Uterus (tissue), 4 donors: ENCODE data around the gene TSFM. TPM values are rescaled to one million over a fixed set of nuclear protein-coding genes. Genes with fewer than 3 reads are reported as not detected.

Experiments used
- DNase-seq, 2 donors: peaks; one replicate each; pipeline ENCODE4 v3.0.0-alpha.2; 2019 to 2020
- H3K27ac ChIP-seq, 2 donors: fragments of 200-600 bp; sonication (generic); 1 replicate in 1 of 2; 2 replicates in 1 of 2; pipeline ENCODE4 v1.5.1; 2016 to 2018
- H3K27me3 ChIP-seq, 2 donors: fragments of 200-600 bp; sonication (generic); one replicate each; pipeline ENCODE4 v1.5.1; 2018 to 2019; ENCODE audit warnings: control low read depth in 1 of 2
- H3K36me3 ChIP-seq, 2 donors: fragments of 200-600 bp; sonication (generic); one replicate each; pipeline ENCODE4 v1.5.1; 2019; ENCODE audit warnings: control low read depth in 1 of 2
- H3K4me1 ChIP-seq, 2 donors: fragments of 200-600 bp; sonication (generic); one replicate each; pipeline ENCODE4 v1.5.1; 2018 to 2019; ENCODE audit warnings: control low read depth in 1 of 2
- H3K4me3 ChIP-seq, 2 donors: fragments of 200-600 bp; sonication (generic); 1 replicate in 1 of 2; 2 replicates in 1 of 2; pipeline ENCODE4 v1.5.1; 2018 to 2019; ENCODE audit warnings: mild to moderate bottlenecking in 1 of 2
- H3K9me3 ChIP-seq, 2 donors: fragments of 200-600 bp; sonication (generic); one replicate each; pipeline ENCODE4 v1.5.1; 2019; ENCODE audit warnings: control low read depth in 1 of 2
- POLR2A ChIP-seq, 2 donors: fragments of 450-650 bp; IDR thresholded peaks; one replicate each; pipeline ENCODE4 v1.6.1; 2016; ENCODE audit warnings: antibody characterized with exemption in 2 of 2, mild to moderate bottlenecking in 1 of 2, moderate library complexity in 1 of 2
- intact Hi-C: fragments of 100-400 bp; cut with DNase I; formaldehyde crosslinking; loops from one replicate; pipeline ENCODE4 v1.15.1; 2023; ENCODE audit warnings: low total_unique reads
- total RNA-seq, 4 donors: library from RNA; depleted of rRNA in 3 of 4; stranded (reverse); fragments of >200 nt in 3 of 4; gene quantifications; one replicate each; pipeline versions ENCODE4 v1.1.0 to v1.2.4, GENCODE V29; 2014 to 2023
- TF ChIP-seq, protein P1 (sequence below), 4 experiments: fragments of 200-600 bp in 2 of 4; fragments of 450-650 bp in 2 of 4; sonication (generic) in 2 of 4; IDR thresholded peaks; one replicate each; pipeline ENCODE4 v1.5.1; 2016 to 2019; ENCODE audit warnings: antibody characterized with exemption in 4 of 4, mild to moderate bottlenecking in 2 of 4, moderate library complexity in 1 of 4
- donor health status: DM: yes; HTN: yes; CAD: no.

TSFM gene
- total RNA-seq, 4 donors from 2014 or later = 8.2 to 22.3 (median 16.7) TPM

GRCh38 chr12:57826400-57826799 is 43.8 kb downstream of the TSFM start:
- H3K4me3 ChIP-seq = no peak overlapping the region
- no peaks in the 10 kb centered on the region for H3K36me3 ChIP-seq
- H3K27me3 ChIP-seq = no peaks in the 10 kb centered on the region
- peaks cover 0 to 22% of the 10 kb centered on the region in 2 donors for H3K4me1 ChIP-seq
- H3K9me3 ChIP-seq = no peaks in the 10 kb centered on the region
- intact Hi-C loops = no loop called here
- DNase-seq = no peak
- peak overlapping the region in 1 of 2 donors; percentile 26 for H3K27ac ChIP-seq
- TF ChIP-seq POLR2A (IDR thresholded peaks at IDR 0.05) = no peak
- TF ChIP-seq, protein P1, sequence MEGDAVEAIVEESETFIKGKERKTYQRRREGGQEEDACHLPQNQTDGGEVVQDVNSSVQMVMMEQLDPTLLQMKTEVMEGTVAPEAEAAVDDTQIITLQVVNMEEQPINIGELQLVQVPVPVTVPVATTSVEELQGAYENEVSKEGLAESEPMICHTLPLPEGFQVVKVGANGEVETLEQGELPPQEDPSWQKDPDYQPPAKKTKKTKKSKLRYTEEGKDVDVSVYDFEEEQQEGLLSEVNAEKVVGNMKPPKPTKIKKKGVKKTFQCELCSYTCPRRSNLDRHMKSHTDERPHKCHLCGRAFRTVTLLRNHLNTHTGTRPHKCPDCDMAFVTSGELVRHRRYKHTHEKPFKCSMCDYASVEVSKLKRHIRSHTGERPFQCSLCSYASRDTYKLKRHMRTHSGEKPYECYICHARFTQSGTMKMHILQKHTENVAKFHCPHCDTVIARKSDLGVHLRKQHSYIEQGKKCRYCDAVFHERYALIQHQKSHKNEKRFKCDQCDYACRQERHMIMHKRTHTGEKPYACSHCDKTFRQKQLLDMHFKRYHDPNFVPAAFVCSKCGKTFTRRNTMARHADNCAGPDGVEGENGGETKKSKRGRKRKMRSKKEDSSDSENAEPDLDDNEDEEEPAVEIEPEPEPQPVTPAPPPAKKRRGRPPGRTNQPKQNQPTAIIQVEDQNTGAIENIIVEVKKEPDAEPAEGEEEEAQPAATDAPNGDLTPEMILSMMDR (IDR thresholded peaks at IDR 0.05) = no peak

GRCh38 chr12:57826966-57827365 is 44.4 kb downstream of the TSFM start:
- intact Hi-C loops = no loop called here
- H3K9me3 ChIP-seq = no peaks in the 10 kb centered on the region
- peaks cover 0 to 22% of the 10 kb centered on the region in 2 donors for H3K4me1 ChIP-seq
- no peaks in the 10 kb centered on the region for H3K36me3 ChIP-seq
- no peak overlapping the region for H3K4me3 ChIP-seq
- no peaks in the 10 kb centered on the region for H3K27me3 ChIP-seq
- H3K27ac ChIP-seq = peak overlapping the region in 1 of 2 donors; percentile 26
- DNase-seq = no peak
- TF ChIP-seq, protein P1 (IDR thresholded peaks at IDR 0.05) = no peak

GRCh38 chr12:57829025-57829777 is 46.6 kb downstream of the TSFM start:
- H3K36me3 ChIP-seq = no peaks in the 10 kb centered on the region
- TF ChIP-seq, protein P1 (IDR thresholded peaks at IDR 0.05) = no peak
- no peak for TF ChIP-seq POLR2A (IDR thresholded peaks at IDR 0.05)
- H3K27me3 ChIP-seq = no peaks in the 10 kb centered on the region
- H3K9me3 ChIP-seq = no peaks in the 10 kb centered on the region
- peaks cover 1 to 39% of the 10 kb centered on the region in 2 donors for H3K4me1 ChIP-seq
- no peak overlapping the region for H3K27ac ChIP-seq
- intact Hi-C loops = no loop called here
- no peak overlapping the region for H3K4me3 ChIP-seq
- no peak for DNase-seq

DNA sequence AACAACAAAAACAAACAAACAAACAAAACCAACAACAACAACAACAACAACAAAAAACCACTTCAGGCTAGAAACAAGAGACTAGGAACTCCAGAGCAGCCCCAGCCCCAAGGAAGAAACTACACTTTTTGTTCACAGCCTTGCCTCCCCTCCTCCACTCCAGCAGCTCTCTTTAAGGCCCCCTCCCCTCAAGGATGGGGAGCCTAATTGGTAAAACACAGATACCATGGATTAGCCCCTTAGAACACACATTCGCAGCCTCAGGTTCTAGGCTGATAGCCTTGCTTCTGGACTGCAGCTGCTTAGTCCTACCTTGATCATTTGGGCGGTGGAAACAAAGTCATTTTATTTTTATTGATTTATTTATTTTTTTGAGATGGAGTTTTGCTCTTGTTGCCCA is 47.8 kb downstream of the TSFM start:
- Histone ChIP-seq H3K27me3 (no peaks in the 10 kb centered on the region), H3K4me3 (no peak overlapping the region), H3K27ac (peak overlapping the region; percentile 11 to 18), H3K4me1 (peaks cover 12 to 49% of the 10 kb centered on the region in 2 donors), H3K36me3 (no peaks in the 10 kb centered on the region), H3K9me3 (no peaks in the 10 kb centered on the region)
- intact Hi-C loops = no loop called here
- no peak for DNase-seq
- TF ChIP-seq, protein P1 (IDR thresholded peaks at IDR 0.05) = no peak
- no peak for TF ChIP-seq POLR2A (IDR thresholded peaks at IDR 0.05)

GRCh38 chr12:57832966-57833365 is 50.4 kb downstream of the TSFM start:
- TF ChIP-seq, protein P1 (IDR thresholded peaks at IDR 0.05) = no peak
- no peak for TF ChIP-seq POLR2A (IDR thresholded peaks at IDR 0.05)
- Histone ChIP-seq H3K27ac (peak overlapping the region; percentile 57 to 96), H3K27me3 (no peaks in the 10 kb centered on the region), H3K4me1 (peaks cover 21 to 62% of the 10 kb centered on the region in 2 donors), H3K4me3 (peak overlapping the region in 1 of 2 donors; percentile 16), H3K36me3 (no peaks in the 10 kb centered on the region), H3K9me3 (no peaks in the 10 kb centered on the region)
- no peak for DNase-seq
- intact Hi-C loops = no loop called here
